GM12892 (cell line): ENCODE results near the gene GFPT1.

Experiments used
- DNase-seq: peaks from one replicate; pipeline ENCODE4 v3.0.0; 2011; ENCODE audit not compliant: insufficient read length
- FAIRE-seq: peaks from 2 replicates; lab custom pipeline; 2011; peaks lifted over from hg19 to GRCh38; lab: Jason Lieb, UNC
- POLR2A ChIP-seq: IDR thresholded peaks from 2 replicates; pipeline ENCODE4 v1.6.1; 2011; ENCODE audit warnings: low read depth, low read length, control low read depth
- POLR2AphosphoS5 ChIP-seq: IDR thresholded peaks from 2 replicates; pipeline ENCODE4 v1.6.1; 2011; ENCODE audit warnings: low read depth, low read length, control low read depth
- TAF1 ChIP-seq: IDR thresholded peaks from 2 replicates; pipeline ENCODE4 v1.6.1; 2011; ENCODE audit warnings: low read depth, mild to moderate bottlenecking, control low read depth, low read length, borderline replicate concordance

Gene GFPT1

GRCh38 chr2:69397234-69397633 lies 10.2 kb upstream of the GFPT1 start:
- no peak for TF ChIP-seq POLR2A
- no peak for TF ChIP-seq TAF1
- TF ChIP-seq POLR2AphosphoS5 = no peak
- no peak for FAIRE-seq
- no peak for DNase-seq

GRCh38 chr2:69395866-69396265 lies 8.8 kb upstream of the GFPT1 start:
- FAIRE-seq (no peak), DNase-seq (no peak)
- TF ChIP-seq POLR2AphosphoS5 = no peak
- TF ChIP-seq POLR2A = no peak
- no peak for TF ChIP-seq TAF1

- FAIRE-seq (no peak), DNase-seq (no peak)
- TF ChIP-seq POLR2AphosphoS5 (no peak), TAF1 (no peak), POLR2A (no peak)
Measured at GRCh38 chr2:69393963-69394362, 6.9 kb upstream of the GFPT1 start.

- FAIRE-seq (no peak), DNase-seq (no peak)
- no peak for TF ChIP-seq POLR2AphosphoS5
- no peak for TF ChIP-seq TAF1
- TF ChIP-seq POLR2A = no peak
Measured at GRCh38 chr2:69390471-69390870, 3.4 kb upstream of the GFPT1 start.

GRCh38 chr2:69390001-69390400 lies 3.0 kb upstream of the GFPT1 start:
- DNase-seq (no peak), FAIRE-seq (no peak)
- no peak for TF ChIP-seq TAF1
- TF ChIP-seq POLR2AphosphoS5 = no peak
- TF ChIP-seq POLR2A = no peak

GRCh38 chr2:69389271-69389670 lies 2.2 kb upstream of the GFPT1 start:
- TF ChIP-seq POLR2AphosphoS5 = no peak
- FAIRE-seq (no peak), DNase-seq (no peak)

- DNase-seq = no peak
- FAIRE-seq = peak; percentile 48
- TF ChIP-seq POLR2A = no peak
- TF ChIP-seq POLR2AphosphoS5 = no peak
- no peak for TF ChIP-seq TAF1
Measured at GRCh38 chr2:69387770-69388481, 899 bp upstream of the GFPT1 start.

- FAIRE-seq (no peak), DNase-seq (no peak)
- TF ChIP-seq POLR2A = no peak
- TF ChIP-seq TAF1 = no peak
- TF ChIP-seq POLR2AphosphoS5 = no peak
Measured at GRCh38 chr2:69386360-69386759, 667 bp downstream of the GFPT1 start.

- FAIRE-seq (no peak), DNase-seq (no peak)
- TF ChIP-seq POLR2A = no peak
- no peak for TF ChIP-seq TAF1
- no peak for TF ChIP-seq POLR2AphosphoS5
Measured at GRCh38 chr2:69385443-69386151, 1.4 kb downstream of the GFPT1 start.

- TF ChIP-seq POLR2AphosphoS5 (no peak), TAF1 (no peak), POLR2A (no peak)
- DNase-seq = no peak
- no peak for FAIRE-seq
Measured at GRCh38 chr2:69384618-69385081, 2.4 kb downstream of the GFPT1 start.

GRCh38 chr2:69383176-69383812 lies 3.7 kb downstream of the GFPT1 start:
- no peak for TF ChIP-seq POLR2A
- TF ChIP-seq POLR2AphosphoS5 = no peak
- no peak for TF ChIP-seq TAF1
- FAIRE-seq = no peak
- no peak for DNase-seq
